GM13976 (cell line): ENCODE measurements around the gene GHR.

Experiments used
- DNase-seq: peaks from one replicate; pipeline ENCODE4 v3.0.0; 2012; ENCODE audit warnings: low spot score
- CTCF ChIP-seq: IDR thresholded peaks from 2 replicates; pipeline ENCODE4 v1.5.1; 2012; ENCODE audit warnings: borderline replicate concordance, mild to moderate bottlenecking; ENCODE audit not compliant: insufficient read depth; ENCODE audit errors: extremely low read depth, missing control alignments, control extremely low read depth
- in situ Hi-C: fragments of 300-500 bp; cut with MboI; formaldehyde crosslinking; loops from one replicate; pipeline ENCODE4 v1.12.0; 2022; ENCODE audit warnings: low sequenced_read_pairs, mixed read lengths, inconsistent platforms; ENCODE audit not compliant: unreplicated experiment

GHR gene

GRCh38 chr5:42454216-42454995, 31.2 kb downstream of the GHR start:
- no peak for DNase-seq
- TF ChIP-seq CTCF: no peak
- in situ Hi-C loops: no loop called here

- in situ Hi-C loops: no loop called here
- no peak for DNase-seq
- TF ChIP-seq CTCF: no peak
These were observed 37.8 kb downstream of the GHR start for GRCh38 chr5:42461033-42461432.

DNA sequence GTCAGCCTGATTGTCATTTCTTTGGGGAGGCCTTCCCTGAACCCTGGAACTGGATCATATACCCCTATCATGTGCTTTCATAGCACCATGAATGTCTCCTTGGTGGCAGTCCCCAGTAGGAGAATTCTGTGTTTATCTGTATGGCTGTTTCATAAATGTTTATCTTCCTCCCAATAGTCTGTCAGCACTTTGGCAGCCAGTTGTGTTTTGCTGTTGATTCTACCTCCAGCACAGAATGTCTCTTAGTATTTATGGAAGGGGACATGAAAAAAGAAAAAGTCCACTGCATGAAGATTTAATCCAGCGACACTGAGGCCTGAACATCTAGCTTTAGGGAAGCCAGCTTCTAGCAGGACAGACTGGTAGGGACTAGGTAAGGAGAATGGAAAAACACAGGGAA, 38.3 kb downstream of the GHR start:
- TF ChIP-seq CTCF: no peak
- in situ Hi-C loops: no loop called here
- no peak for DNase-seq

GRCh38 chr5:42462083-42462482, 38.8 kb downstream of the GHR start:
- no peak for TF ChIP-seq CTCF
- DNase-seq: no peak
- in situ Hi-C loops: no loop called here

- in situ Hi-C loops: no loop called here
- no peak for DNase-seq
- no peak for TF ChIP-seq CTCF
These were observed 44.3 kb downstream of the GHR start for GRCh38 chr5:42467572-42467971.

- in situ Hi-C loops: no loop called here
- DNase-seq: no peak
- TF ChIP-seq CTCF: no peak
These were observed 44.8 kb downstream of the GHR start for GRCh38 chr5:42467981-42468524.
